ENCODE measurements around the gene NUDT21.

NUDT21 gene

DNA sequence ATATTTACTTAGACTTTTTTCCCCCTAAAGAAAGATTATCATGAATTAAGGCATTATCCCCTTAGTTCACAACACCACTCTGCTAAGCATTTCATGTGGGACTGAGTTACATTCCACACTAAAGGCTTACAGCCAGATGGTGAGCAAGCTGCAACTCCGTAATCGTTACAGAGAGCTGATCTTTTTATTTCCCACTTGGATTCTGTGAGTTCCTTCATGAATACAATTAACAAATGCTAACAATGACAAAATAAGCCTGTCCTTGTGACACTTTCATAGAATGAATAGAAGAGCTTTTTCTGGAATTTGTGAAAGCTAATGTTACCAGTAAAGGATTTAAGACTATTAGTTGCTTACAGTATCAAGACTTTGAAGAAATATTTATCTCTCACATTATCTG, 9.0 kb upstream of the NUDT21 start:
- DNase-seq, result no peak

DNA sequence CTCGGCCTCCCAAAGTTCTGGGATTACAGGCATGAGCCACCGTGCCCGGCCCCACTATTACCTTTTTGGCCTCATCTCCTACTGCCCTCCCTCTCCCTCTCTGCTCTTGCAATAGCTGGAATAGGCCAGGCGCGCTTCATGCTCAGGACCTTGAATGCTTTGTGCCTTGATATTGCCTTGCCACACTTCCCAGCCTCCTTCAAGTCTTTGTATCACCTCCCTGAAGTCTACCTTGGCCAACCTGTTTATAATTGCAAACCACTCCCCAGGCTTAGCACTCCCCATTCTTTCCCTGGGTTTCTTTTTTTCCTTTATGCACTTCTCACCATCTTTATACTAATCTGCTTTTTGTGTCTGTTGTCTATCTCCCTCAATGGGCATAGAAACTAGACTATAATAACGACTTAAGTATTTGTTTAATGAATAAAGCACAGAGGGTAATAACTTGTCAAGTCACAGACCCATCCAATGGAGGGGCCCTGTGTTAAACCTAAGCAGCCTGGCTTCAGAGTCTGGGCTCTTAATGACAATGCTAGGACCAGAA, 6.9 kb upstream of the NUDT21 start:
- no peak for DNase-seq

GRCh38 chr16:56451753-56452689, 889 bp upstream of the NUDT21 start:
- peak; percentile 6 for DNase-seq

DNA sequence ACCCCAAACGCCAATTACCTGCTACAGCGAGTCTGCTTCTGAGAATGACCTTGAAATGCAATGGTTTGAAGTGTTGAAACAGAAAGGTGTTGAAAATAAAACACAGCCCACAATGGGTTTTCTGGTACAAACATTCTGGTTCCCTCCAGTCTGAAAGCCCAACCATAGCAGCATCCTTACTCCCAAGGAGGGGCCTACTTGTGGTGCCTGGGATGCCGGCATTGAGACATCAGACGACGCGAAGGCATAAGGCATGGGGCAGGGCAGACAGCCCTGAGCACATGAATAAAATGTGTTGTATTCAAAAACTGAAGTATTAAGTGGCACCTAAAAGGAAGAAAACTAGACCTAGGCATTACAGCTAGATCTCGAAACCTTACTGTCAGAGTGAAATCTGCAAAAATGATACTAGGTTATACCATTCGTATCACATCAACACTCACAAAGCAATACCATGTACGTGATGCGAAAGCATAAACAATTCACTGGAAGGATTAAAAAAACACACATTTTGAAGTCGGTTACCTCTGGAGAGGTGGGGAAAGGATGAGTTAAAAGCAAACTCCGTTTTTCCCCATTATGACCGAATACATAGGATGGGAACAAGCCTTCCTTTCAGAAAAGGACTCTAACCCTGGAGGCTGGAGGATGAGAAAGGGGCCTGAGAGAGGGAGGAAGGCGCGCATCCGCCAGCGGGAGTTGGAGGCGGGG, 702 bp downstream of the NUDT21 start:
- no peak for DNase-seq

DNA sequence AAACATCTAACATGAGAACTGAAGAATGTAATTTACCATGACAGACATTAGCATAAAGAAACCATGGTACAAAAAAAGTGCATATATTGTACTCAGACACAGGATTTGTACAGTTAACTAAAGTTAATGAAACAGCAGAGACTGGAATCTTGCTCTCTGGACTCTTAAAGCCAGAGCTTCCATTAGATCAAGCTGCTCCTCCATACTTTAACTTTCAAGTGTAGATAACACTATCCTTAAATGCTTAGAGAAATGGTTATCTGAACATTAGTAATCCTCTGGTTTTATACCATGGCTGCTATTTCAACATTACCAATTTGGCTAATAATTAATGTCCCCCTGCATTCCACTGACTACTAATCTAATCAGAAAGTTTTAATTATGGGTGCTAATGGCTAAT, 3.1 kb downstream of the NUDT21 start:
- no peak for DNase-seq

GRCh38 chr16:56447286-56447685, 3.8 kb downstream of the NUDT21 start:
- no peak for DNase-seq

DNA sequence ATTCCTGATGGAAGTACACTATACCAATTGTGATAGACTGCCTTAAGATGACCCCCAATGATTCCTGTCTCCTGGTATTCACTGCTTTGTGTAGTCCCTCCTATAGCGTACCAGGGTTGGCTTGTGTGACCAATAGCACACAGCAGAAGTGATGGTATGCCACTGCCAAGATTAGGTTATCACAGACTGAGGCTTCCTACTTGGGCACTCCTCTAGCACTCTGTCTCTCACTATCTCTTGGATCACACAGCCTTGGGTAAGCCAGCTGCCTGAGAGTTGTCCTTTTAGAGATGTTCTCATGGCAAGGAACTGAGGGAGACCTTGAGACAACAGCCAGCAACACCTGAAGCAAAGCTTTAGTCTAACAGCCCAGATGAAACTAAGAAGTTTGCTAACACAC, 13.1 kb downstream of the NUDT21 start:
- DNase-seq, result no peak

- DNase-seq, result no peak
These were observed 14.9 kb downstream of the NUDT21 start for GRCh38 chr16:56436258-56436657.

GRCh38 chr16:56428091-56428490, 23.0 kb downstream of the NUDT21 start:
- DNase-seq, result no peak

- no peak for DNase-seq
These were observed 24.5 kb downstream of the NUDT21 start for GRCh38 chr16:56426585-56426984.

DNA sequence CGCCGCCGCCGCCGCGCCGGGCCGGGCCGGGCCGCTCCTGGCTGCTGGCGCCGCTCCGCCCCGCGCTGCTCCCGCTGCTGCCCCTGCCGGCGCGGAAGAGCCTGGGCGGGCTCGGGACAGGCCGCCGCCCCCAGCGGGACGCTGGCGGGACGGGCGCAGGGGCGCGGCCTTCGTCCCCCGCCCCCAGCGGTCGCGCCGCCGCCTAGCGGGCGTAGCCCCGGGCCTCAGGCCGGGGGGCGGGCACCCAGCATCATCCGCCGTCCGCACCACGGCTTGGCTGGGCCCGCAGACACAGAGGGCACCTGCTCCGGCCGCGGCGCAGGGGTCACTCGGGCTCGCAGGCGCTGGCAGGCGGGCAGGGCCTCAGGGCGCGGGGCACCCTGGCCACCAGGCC, 25.7 kb downstream of the NUDT21 start, which contains the start of gene AMFR:
AMFR (minus strand) TSS at position 107 of the 394 bp plus-strand sequence. CDS start 218 bp downstream, outside the sequence.
- DNase-seq, result peak; percentile 78

DNA sequence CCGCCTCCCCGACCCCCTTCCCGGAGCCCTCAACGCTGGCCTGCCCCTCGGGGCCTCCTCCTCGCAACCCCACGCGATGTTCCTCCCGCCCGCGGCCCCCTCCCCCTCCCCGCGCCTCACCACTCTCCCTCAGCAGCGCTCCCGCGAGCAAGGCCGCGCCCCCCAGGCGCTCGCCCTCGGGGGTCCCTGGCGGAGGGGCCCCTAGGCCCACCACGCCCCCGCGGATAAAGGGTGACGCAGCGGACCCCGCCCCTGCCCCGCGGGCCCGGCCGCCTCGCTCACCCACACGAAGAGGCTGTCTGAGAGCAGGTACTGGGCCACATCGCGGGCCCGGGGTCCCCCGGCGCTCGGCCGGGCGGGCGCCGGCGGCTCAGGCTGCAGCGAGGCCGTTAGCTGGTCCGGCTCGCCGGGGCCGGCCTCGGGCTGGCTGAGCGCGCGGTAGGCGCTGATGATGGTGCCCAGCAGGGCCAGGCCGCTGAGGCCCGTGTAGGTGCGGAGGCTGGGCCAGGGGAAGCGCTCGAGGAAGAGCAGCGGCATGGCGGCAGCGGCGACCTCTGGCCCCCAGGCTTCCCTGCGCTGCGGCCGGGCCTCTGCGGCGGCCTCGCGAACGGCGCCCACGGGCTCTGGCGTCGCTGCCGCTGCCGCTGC, 26.2 kb downstream of the NUDT21 start:
- DNase-seq, result peak; percentile 39

DNA sequence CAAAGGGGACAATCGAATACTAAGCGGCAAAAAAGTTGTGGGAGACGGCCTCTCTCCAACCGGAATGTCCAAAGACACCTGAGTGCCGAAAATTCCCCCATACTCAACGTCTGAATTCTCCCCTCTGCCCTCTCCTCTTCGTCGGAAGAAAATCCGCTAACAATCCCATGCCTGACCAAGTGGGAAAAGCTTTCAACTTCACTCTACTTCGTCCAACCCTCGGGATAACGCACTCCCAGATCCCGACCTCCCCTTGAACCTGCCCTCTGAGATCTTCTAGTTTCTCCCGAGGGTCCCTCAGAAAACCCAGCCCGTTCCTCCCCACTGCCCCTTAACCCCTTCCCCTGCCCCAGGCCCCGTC, 26.7 kb downstream of the NUDT21 start:
- DNase-seq, result no peak

GRCh38 chr16:56423584-56424403, 27.3 kb downstream of the NUDT21 start:
- DNase-seq, result peak; percentile 12

DNA sequence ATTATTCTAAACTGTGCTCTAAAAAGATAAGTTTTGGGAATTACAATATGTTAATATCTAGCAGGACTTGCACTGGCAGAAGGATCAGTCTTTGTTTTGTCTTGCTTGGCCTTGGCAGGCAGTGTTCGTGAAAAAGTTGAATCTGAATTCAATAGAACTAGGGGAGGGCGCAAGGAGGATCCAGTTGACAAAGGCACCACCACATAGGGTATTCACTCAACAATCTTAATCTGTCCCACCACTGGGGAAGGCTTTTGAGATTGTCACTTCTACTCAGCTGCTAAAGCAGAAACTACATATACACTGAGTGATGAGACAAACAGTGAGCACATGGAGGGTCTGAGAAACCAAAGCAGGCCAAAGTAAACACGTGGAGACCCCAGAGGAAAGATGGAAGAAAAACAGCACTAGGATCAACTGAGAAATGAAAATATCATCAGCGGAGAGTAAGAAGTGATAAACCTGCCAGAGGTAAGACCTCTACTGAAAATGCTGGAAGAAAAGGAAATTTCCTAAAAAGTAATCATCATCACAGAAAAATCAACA, 28.2 kb downstream of the NUDT21 start:
- DNase-seq, result no peak

DNA sequence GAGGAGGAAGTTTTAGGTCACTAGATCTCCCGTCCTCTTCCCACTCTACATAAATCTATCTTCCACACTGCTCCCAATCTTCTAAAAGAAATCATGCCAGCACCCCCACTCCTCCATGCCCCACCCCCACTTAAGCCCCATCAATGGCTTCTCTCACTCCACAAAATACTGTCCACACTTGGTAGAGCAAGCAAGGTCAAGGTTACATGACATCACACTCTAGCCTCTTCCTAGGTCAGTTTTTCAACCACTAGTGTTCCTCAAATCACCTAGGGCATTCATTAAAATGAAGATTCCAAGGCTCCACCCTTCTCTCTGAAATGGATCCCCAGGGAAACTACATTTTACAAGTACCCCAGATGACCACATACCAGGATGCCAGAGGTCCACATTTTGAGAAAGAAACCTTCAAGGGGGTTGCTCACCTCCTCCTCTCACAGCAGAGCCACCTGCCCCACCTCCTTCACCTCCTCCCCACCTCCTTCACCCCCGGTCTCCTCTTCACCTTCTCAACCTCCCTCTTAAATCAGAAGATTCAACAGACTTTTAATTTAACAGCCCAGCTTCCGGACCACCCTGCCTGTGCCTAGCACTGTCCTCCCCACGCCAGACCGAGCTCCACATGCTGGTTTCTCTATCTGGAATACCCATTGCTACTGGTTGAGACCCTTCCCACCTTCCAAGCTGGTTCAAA, 29.0 kb downstream of the NUDT21 start:
- no peak for DNase-seq

- no peak for DNase-seq
These were observed 29.8 kb downstream of the NUDT21 start for GRCh38 chr16:56421313-56421712.

- no peak for DNase-seq
These were observed 30.5 kb downstream of the NUDT21 start for GRCh38 chr16:56420613-56421012.

DNA sequence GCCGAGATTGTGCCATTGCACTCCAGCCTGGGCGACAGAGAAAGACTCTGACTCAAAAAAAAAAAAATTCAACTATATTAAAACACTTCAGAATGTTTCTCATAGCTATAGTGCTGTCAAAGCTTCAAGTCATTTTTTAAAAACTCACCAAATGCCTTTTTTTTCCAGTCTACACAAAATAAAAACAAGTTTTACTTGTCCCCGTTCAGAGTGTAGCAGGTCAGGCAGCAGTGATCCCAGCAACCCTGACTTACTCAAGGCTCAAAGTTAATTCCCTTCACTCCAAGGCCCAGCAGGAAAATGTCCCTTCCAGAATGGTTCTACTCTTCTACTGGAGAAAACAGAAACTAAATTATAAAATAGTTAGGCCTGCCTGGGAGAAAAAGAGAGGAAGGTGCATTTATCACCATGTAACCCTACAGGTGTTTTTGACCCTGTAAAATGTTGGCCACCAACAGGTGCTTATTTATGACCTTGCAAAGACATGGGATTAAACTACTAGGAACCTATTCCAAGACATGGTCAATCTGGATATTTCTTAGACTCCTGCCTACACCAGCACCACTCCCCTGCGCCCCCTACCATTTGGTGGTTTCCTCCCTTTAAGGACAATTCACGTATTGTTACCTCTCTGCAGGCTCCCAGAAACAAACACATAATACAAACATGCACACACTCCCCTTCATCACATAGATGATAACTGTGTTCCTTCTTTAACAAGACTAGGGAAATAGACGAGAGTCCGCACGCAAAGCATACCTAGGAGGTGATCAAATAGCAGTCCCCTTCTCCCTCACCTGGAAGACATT, 31.2 kb downstream of the NUDT21 start:
- DNase-seq, result no peak

DNA sequence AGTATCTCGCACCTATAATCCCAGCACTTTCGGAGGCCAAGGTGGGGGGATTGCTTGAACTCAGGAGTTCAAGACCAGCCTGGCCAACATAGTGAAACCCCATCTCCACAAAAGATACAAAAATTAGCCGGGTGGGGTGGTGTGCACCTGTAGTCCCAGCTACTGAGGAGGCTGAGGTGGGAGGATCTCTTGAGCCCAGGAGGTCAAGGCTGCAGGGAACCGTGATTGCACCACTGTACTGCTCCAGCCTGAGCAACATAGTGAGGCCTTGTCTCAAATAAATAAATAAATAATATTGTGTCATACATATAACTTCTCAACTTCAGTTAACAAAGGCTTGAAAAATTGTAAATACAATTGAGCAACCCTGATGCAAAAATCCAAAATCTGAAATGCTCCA, 34.0 kb downstream of the NUDT21 start:
- DNase-seq, result no peak

DNA sequence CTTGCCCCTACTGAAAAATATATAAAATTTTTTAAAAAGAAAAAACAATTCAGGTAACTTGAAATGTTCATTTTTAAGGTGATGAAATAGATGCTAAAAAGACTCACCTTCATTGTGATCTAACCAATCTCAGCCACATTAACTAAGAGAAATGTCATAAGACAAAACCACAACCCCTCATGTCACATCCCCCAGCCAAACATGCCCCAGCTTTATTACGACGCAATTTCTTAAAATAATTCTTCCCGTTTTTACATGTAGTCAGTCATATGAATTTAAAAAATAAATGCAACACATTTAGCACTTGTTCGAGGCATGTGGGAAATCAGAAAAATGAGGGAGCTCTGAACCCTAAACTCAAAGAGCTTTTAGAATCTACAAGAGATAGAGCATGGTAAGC, 35.3 kb downstream of the NUDT21 start:
- no peak for DNase-seq
